Measurements from ENCODE around the gene HAGHL.

- TF ChIP-seq CTCF (IDR thresholded peaks at IDR 0.05) (no peak), POLR2A (IDR thresholded peaks at IDR 0.05) (no peak)
These were observed 7.0 kb upstream of the HAGHL start for GRCh38 chr16:719815-720446.

All from esophagus squamous epithelium (tissue), 4 donors.